Sigmoid colon (tissue), 7 donors: Measurements from ENCODE around the gene DCLRE1B. TPM values are rescaled to one million over a fixed set of nuclear protein-coding genes. Genes with fewer than 3 reads are reported as not detected.

Source experiments
- DNase-seq: peaks from one replicate; pipeline ENCODE4 v3.0.0-alpha.2; 2019
- H3K27ac ChIP-seq, 4 donors: fragments of 200-600 bp; sonication (generic); one replicate each; pipeline ENCODE4 v1.5.1; 2016 to 2019; ENCODE audit warnings: mild to moderate bottlenecking in 1 of 4
- H3K27me3 ChIP-seq, 3 donors: fragments of 200-600 bp; sonication (generic); one replicate each; pipeline ENCODE4 v1.5.1; 2019; ENCODE audit warnings: mild to moderate bottlenecking in 1 of 3
- H3K36me3 ChIP-seq, 4 donors: fragments of 200-600 bp; sonication (generic); one replicate each; pipeline ENCODE4 v1.5.1; 2016 to 2019
- H3K4me1 ChIP-seq, 4 donors: fragments of 200-600 bp; sonication (generic); one replicate each; pipeline ENCODE4 v1.5.1; 2017 to 2019
- H3K4me3 ChIP-seq, 4 donors: fragments of 200-600 bp; sonication (generic); one replicate each; pipeline ENCODE4 v1.5.1; 2017 to 2019; ENCODE audit warnings: mild to moderate bottlenecking in 2 of 4, moderate library complexity in 1 of 4
- H3K9me3 ChIP-seq, 4 donors: fragments of 200-600 bp in 3 of 4; sonication (generic) in 3 of 4; one replicate each; pipeline versions ENCODE4 v1.5.1 to v1.6.1; 2013 to 2019
- EP300 ChIP-seq, 4 donors: sonication (generic); formaldehyde crosslinking; IDR thresholded peaks; one replicate each; pipeline ENCODE4 v1.6.1; 2017; ENCODE audit warnings: antibody characterized with exemption in 4 of 4
- POLR2A ChIP-seq, 2 donors: fragments of 450-650 bp; IDR thresholded peaks; one replicate each; pipeline ENCODE4 v1.6.1; 2016; ENCODE audit warnings: antibody characterized with exemption in 2 of 2, mild to moderate bottlenecking in 2 of 2, moderate library complexity in 2 of 2
- POLR2AphosphoS5 ChIP-seq, 4 donors: sonication (generic); formaldehyde crosslinking; IDR thresholded peaks; one replicate each; pipeline ENCODE4 v1.6.1; 2017; ENCODE audit warnings: antibody characterized with exemption in 4 of 4
- WGBS, 2 donors: extraction: QIAGEN DNeasy Blood & Tissue Kit; methylation state at CpG; one replicate each; pipeline ENCODE4 v1.1.7; 2013; 5-methylcytosine and 5-hydroxymethylcytosine counted together
- intact Hi-C: fragments of 100-400 bp; cut with DNase I; formaldehyde crosslinking; loops from one replicate; pipeline ENCODE4 v1.15.1; 2023
- polyA plus RNA-seq, 3 donors: library from polyadenylated mRNA; stranded (reverse); fragments of 200-250 nt; gene quantifications; one replicate each; pipeline ENCODE4 v1.2.3, GENCODE V29; 2013
- total RNA-seq, 4 donors: library from RNA; depleted of rRNA; stranded (reverse); fragments of >200 nt; gene quantifications; one replicate each; pipeline ENCODE4 v1.1.0, GENCODE V29; 2016
- TF ChIP-seq, protein P1 (sequence below), 4 experiments: fragments of 450-650 bp in 3 of 4; fragments of 200-600 bp in 1 of 4; IDR thresholded peaks; one replicate each; pipeline ENCODE4 v1.5.1; 2016 to 2019; ENCODE audit warnings: antibody characterized with exemption in 4 of 4, mild to moderate bottlenecking in 3 of 4, moderate library complexity in 2 of 4
- donor health status: healthy with polysubstance abuse.
- donor health status: Bipolar disorder and iron deficiency.
- donor health status: healthy.

Gene DCLRE1B
- total and polyA plus RNA-seq, 7 donors, result 1.8 to 4.9 (median 4.4) TPM

DNA sequence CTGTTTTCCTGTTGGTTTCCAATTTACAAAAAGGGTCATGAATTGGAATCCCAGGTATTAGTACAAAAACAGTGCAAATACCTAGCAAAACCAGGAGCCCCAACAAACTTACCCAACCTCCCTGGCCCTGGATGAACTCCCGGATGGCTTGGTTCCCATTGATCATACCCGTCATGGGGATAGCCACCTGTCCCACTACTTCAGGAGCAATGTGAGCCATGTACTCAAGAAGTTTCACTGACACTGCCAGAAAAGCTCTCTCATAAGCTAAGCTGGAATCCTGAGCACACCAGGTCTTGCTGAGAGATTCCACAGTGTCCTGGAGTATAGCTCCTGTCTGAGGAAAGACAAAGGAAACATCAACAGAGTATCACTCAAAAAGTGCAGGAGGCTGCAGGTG lies 23.5 kb upstream of the DCLRE1B start:
- no peak overlapping the region for H3K27ac ChIP-seq
- H3K9me3 ChIP-seq, result no peaks in the 10 kb centered on the region
- 83 to 85% methylated on average over 2 of the region's 2 CpGs for WGBS, 2 donors
- H3K27me3 ChIP-seq, result no peaks in the 10 kb centered on the region
- no peaks in the 10 kb centered on the region for H3K4me1 ChIP-seq
- H3K4me3 ChIP-seq, result no peak overlapping the region
- DNase-seq, result no peak
- intact Hi-C loops, result no loop called here
- H3K36me3 ChIP-seq, result no peaks in the 10 kb centered on the region
- TF ChIP-seq, protein P1, sequence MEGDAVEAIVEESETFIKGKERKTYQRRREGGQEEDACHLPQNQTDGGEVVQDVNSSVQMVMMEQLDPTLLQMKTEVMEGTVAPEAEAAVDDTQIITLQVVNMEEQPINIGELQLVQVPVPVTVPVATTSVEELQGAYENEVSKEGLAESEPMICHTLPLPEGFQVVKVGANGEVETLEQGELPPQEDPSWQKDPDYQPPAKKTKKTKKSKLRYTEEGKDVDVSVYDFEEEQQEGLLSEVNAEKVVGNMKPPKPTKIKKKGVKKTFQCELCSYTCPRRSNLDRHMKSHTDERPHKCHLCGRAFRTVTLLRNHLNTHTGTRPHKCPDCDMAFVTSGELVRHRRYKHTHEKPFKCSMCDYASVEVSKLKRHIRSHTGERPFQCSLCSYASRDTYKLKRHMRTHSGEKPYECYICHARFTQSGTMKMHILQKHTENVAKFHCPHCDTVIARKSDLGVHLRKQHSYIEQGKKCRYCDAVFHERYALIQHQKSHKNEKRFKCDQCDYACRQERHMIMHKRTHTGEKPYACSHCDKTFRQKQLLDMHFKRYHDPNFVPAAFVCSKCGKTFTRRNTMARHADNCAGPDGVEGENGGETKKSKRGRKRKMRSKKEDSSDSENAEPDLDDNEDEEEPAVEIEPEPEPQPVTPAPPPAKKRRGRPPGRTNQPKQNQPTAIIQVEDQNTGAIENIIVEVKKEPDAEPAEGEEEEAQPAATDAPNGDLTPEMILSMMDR (IDR thresholded peaks at IDR 0.05), result no peak
- no peak for TF ChIP-seq POLR2A (IDR thresholded peaks at IDR 0.05)
- no peak for TF ChIP-seq POLR2AphosphoS5 (IDR thresholded peaks at IDR 0.05)
- TF ChIP-seq EP300 (IDR thresholded peaks at IDR 0.05), result no peak

DNA sequence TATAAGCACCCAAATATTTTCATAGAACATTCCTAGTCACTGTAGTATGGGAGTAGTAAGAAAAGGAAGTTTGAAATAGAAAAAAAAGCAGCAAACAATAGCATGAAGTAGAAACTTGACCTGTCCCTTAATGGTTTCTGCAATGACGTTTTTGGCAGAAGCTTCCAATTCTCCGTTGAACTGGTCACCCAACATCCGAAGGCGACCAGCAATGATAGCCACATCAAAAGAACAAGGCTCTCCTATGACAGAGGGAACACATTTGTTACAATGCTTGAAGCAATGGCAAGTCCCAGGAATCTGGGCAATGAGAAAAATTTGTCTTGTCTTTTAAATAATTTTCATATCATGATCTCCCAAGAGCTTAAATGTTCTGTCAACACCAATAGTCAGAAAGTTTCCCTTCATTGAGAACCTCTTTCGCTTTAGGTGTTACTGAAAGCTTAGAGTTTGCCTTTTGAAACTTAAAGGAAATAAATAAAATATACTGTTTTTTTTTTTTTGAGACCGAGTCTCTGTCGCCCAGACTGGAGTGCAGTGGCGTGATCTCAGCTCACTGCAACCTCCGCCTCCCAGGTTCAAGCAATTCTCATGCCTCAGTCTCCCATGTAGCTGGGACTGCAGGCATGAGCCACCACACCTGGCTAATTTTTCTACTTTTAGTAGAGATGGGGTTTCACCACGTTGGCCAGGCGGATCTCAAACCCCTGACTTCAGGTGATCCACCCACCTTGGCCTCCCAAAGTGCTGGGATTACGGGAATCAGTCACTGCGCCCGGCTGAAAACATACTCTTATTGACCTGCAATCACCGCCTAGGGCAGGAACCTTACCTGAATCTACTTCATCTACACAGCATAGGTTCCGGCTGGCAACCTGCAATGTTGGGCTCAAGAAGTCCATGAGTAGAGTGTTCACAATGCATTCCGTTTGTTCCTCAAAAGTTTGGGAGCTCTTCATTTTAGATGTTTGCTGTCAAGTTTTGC lies 18.4 kb upstream of the DCLRE1B start:
- Histone ChIP-seq H3K4me1 (no peaks in the 10 kb centered on the region), H3K4me3 (no peak overlapping the region), H3K27ac (no peak overlapping the region), H3K9me3 (no peaks in the 10 kb centered on the region), H3K36me3 (no peaks in the 10 kb centered on the region), H3K27me3 (no peaks in the 10 kb centered on the region)
- intact Hi-C loops, result no loop called here
- DNase-seq, result no peak
- TF ChIP-seq, protein P1 (IDR thresholded peaks at IDR 0.05), result no peak
- TF ChIP-seq POLR2A (IDR thresholded peaks at IDR 0.05), result no peak
- TF ChIP-seq EP300 (IDR thresholded peaks at IDR 0.05), result no peak
- no peak for TF ChIP-seq POLR2AphosphoS5 (IDR thresholded peaks at IDR 0.05)
- 19 to 71% methylated on average over 17 of the region's 17 CpGs for WGBS, 2 donors

DNA sequence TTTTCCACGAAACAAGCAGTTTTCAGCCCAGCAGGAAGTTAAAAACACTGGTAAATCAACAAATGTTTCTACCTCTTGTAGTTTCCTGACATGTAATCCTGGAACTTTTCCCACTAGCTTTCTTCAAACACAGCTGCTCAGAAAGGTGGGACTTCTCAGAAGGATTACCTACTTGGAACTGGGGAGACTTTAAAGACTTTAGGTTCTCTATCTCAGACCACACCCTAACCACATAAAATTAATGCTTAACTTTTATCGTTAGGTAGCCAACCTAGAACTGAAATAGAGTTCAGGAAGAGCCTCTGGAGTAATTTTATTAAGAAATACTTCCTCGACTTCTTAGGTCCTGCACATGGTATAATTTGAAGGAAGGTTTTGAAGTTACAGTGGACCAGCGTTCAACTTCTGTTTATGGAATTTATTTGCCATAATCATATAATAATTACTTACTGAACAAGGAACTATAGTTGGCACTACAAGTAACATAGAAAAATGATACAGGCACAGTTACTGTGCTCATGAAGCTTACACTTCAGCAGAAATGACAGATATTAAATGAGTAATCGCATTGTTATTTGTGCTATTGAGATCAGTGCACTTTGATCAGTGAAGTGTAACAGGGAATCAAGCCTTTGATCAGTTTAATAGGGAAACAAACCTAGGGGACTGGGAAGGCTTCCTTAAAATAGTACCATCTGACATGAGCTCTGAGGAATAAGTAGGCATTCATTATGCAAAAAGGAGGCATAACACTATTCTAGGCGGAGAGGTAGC lies 17.5 kb upstream of the DCLRE1B start, which contains the start of gene BCL2L15:
Gene BCL2L15 (minus strand): TSS at position 180 of the 774 bp plus-strand sequence. CDS start 206 bp downstream, outside the sequence.
- no peak within 1 kb of the TSS for H3K27ac ChIP-seq
- no peaks in the 10 kb centered on the region for H3K27me3 ChIP-seq
- TF ChIP-seq, protein P1 (IDR thresholded peaks at IDR 0.05), result no peak
- TF ChIP-seq POLR2AphosphoS5 (IDR thresholded peaks at IDR 0.05) (no peak), EP300 (IDR thresholded peaks at IDR 0.05) (no peak), POLR2A (IDR thresholded peaks at IDR 0.05) (no peak)
- WGBS, 2 donors, result 16 to 58% methylated on average over 6 of the region's 6 CpGs
- H3K4me3 ChIP-seq, result no peak within 1 kb of the TSS
- H3K9me3 ChIP-seq, result no peaks in the 10 kb centered on the region
- no peak for DNase-seq
- intact Hi-C loops, result no loop called here
- H3K36me3 ChIP-seq, result no peaks in the 10 kb centered on the region
- H3K4me1 ChIP-seq, result no peaks in the 10 kb centered on the region

DNA sequence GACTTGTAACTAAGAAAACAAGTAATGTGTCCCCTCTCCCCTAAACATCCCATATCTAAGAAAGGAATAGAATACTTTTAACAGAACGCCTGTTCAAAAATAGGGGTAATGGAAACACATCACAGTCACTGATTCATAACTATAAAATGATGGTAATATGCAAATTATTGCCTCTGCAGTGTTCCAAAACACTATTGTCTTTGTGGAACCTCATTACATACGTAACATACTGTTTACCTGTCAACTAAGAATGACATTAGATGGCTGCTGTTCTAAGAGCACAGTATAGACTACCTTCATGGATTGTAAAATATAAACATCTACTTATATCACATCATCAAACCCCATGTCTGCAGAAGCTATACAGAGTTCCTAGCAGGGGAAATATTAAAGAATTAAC lies 14.3 kb upstream of the DCLRE1B start:
- intact Hi-C loops, result no loop called here
- Histone ChIP-seq H3K4me1 (no peaks in the 10 kb centered on the region), H3K27me3 (no peaks in the 10 kb centered on the region), H3K36me3 (peaks cover 0 to 19% (median 4%) of the 10 kb centered on the region in 4 donors), H3K27ac (no peak overlapping the region), H3K4me3 (no peak overlapping the region), H3K9me3 (no peaks in the 10 kb centered on the region)
- WGBS, 2 donors, result 61 to 68% methylated on average over 2 of the region's 2 CpGs
- no peak for DNase-seq
- TF ChIP-seq EP300 (IDR thresholded peaks at IDR 0.05) (no peak), POLR2AphosphoS5 (IDR thresholded peaks at IDR 0.05) (no peak), POLR2A (IDR thresholded peaks at IDR 0.05) (no peak)
- TF ChIP-seq, protein P1 (IDR thresholded peaks at IDR 0.05), result no peak
